Activated naive CD4-positive, alpha-beta T cell treated with anti-CD3 and anti-CD28 coated beads, Interleukin-2, amount 10 ng/mL, durations not matched to agents 7 days and 5 days (primary cell): ENCODE measurements around the gene GCC1.
"Not testable (repeated sequence)": the region's sequence is repeated elsewhere in the genome, so short reads cannot be mapped to it uniquely, and the experiment has no call there.

Experiments
- CTCF ChIA-PET: fragments of 350-600 bp; sonication (Branson Sonifier 250); formaldehyde crosslinking; loops from one replicate; lab custom pipeline; 2021; ENCODE audit warnings: antibody characterized with exemption; lab: Charles Lee
- DNase-seq: peaks from one replicate; pipeline ENCODE4 v3.0.0-alpha.2; 2020
- H3K27ac Mint-ChIP-seq: one replicate; pipeline ENCODE4 v1.8.0; 2021; ENCODE audit warnings: mild to moderate bottlenecking, moderate library complexity, mixed read lengths
- H3K27me3 Mint-ChIP-seq: one replicate; pipeline ENCODE4 v1.8.0; 2021; ENCODE audit warnings: mild to moderate bottlenecking, mixed read lengths
- H3K36me3 Mint-ChIP-seq: one replicate; pipeline ENCODE4 v1.8.0; 2021; ENCODE audit warnings: mixed read lengths
- H3K4me1 Mint-ChIP-seq: one replicate; pipeline ENCODE4 v1.8.0; 2021; ENCODE audit warnings: mixed read lengths
- H3K4me3 Mint-ChIP-seq: one replicate; pipeline ENCODE4 v1.8.0; 2021; ENCODE audit warnings: mild to moderate bottlenecking, moderate library complexity, mixed read lengths
- H3K9me3 Mint-ChIP-seq: one replicate; pipeline ENCODE4 v1.8.0; 2021; ENCODE audit warnings: mixed read lengths

The GCC1 gene

GRCh38 chr7:127582361-127582760 lies 3.0 kb downstream of the GCC1 start:
- H3K9me3 Mint-ChIP-seq: no peaks in the 10 kb centered on the region
- CTCF ChIA-PET: no interaction called here

GRCh38 chr7:127581716-127582115 lies 3.7 kb downstream of the GCC1 start:
- no peak for DNase-seq
- Mint-ChIP-seq H3K27me3 (no peaks in the 10 kb centered on the region), H3K4me1 (peaks cover 49% of the 10 kb centered on the region), H3K4me3 (no peak overlapping the region), H3K36me3 (peaks cover 11% of the 10 kb centered on the region), H3K9me3 (no peaks in the 10 kb centered on the region), H3K27ac (peak overlapping the region; percentile 43)
- CTCF ChIA-PET: no interaction called here

More at GRCh38 chr7:127582361-127582760, 3.0 kb downstream of the GCC1 start:
- no peak overlapping the region for H3K27ac Mint-ChIP-seq
- DNase-seq: no peak
- peaks cover 11% of the 10 kb centered on the region for H3K36me3 Mint-ChIP-seq
- H3K4me3 Mint-ChIP-seq: no peak overlapping the region
- H3K4me1 Mint-ChIP-seq: peaks cover 54% of the 10 kb centered on the region
- no peaks in the 10 kb centered on the region for H3K27me3 Mint-ChIP-seq

GRCh38 chr7:127580612-127581011 lies 4.8 kb downstream of the GCC1 start:
- Mint-ChIP-seq H3K4me3 (no peak overlapping the region), H3K4me1 (peaks cover 39% of the 10 kb centered on the region), H3K27ac (no peak overlapping the region), H3K36me3 (peaks cover 11% of the 10 kb centered on the region), H3K27me3 (no peaks in the 10 kb centered on the region), H3K9me3 (no peaks in the 10 kb centered on the region)
- CTCF ChIA-PET: interaction anchor here (1.1 kb wide), 1 partner anchor 48 kb away, joined by 3 read pairs; no protein-coding TSS in a partner anchor
- DNase-seq: no peak

- DNase-seq: no peak
- CTCF ChIA-PET: interaction anchor here (1.0 kb wide), 1 partner anchor 631 kb away, joined by 3 read pairs; no protein-coding TSS in a partner anchor
- Mint-ChIP-seq H3K9me3 (no peaks in the 10 kb centered on the region), H3K27me3 (no peaks in the 10 kb centered on the region), H3K36me3 (peaks cover 11% of the 10 kb centered on the region), H3K4me1 (peaks cover 24% of the 10 kb centered on the region), H3K4me3 (no peak overlapping the region), H3K27ac (no peak overlapping the region)
These were observed 6.6 kb downstream of the GCC1 start for GRCh38 chr7:127578711-127579275.

GRCh38 chr7:127578036-127578684 lies 7.2 kb downstream of the GCC1 start:
- CTCF ChIA-PET: no interaction called here

GRCh38 chr7:127571741-127572505 lies 13.5 kb downstream of the GCC1 start:
- H3K27ac Mint-ChIP-seq: no peak overlapping the region
- H3K9me3 Mint-ChIP-seq: no peaks in the 10 kb centered on the region
- no peak for DNase-seq
- H3K4me3 Mint-ChIP-seq: no peak overlapping the region
- CTCF ChIA-PET: no interaction called here
- no peaks in the 10 kb centered on the region for H3K4me1 Mint-ChIP-seq
- H3K27me3 Mint-ChIP-seq: no peaks in the 10 kb centered on the region
- H3K36me3 Mint-ChIP-seq: no peaks in the 10 kb centered on the region

More at GRCh38 chr7:127578036-127578684, 7.2 kb downstream of the GCC1 start:
- DNase-seq: no peak
- Mint-ChIP-seq H3K4me3 (no peak overlapping the region), H3K36me3 (peaks cover 8% of the 10 kb centered on the region), H3K27ac (no peak overlapping the region), H3K4me1 (peaks cover 19% of the 10 kb centered on the region), H3K27me3 (no peaks in the 10 kb centered on the region), H3K9me3 (no peaks in the 10 kb centered on the region)

GRCh38 chr7:127568034-127568433 lies 17.4 kb downstream of the GCC1 start:
- H3K4me1 Mint-ChIP-seq, H3K27me3 Mint-ChIP-seq, DNase-seq, CTCF ChIA-PET, H3K9me3 Mint-ChIP-seq, H3K27ac Mint-ChIP-seq, H3K36me3 Mint-ChIP-seq, H3K4me3 Mint-ChIP-seq: not testable (repeated sequence)

GRCh38 chr7:127566242-127566641 lies 19.2 kb downstream of the GCC1 start:
- Mint-ChIP-seq H3K27ac (no peak overlapping the region), H3K4me3 (no peak overlapping the region), H3K36me3 (no peaks in the 10 kb centered on the region), H3K27me3 (no peaks in the 10 kb centered on the region), H3K9me3 (no peaks in the 10 kb centered on the region), H3K4me1 (no peaks in the 10 kb centered on the region)
- CTCF ChIA-PET: no interaction called here
- DNase-seq: no peak

- no peak overlapping the region for H3K4me3 Mint-ChIP-seq
- no peaks in the 10 kb centered on the region for H3K4me1 Mint-ChIP-seq
- no peak overlapping the region for H3K27ac Mint-ChIP-seq
- no peaks in the 10 kb centered on the region for H3K36me3 Mint-ChIP-seq
- CTCF ChIA-PET: no interaction called here
- no peak for DNase-seq
- no peaks in the 10 kb centered on the region for H3K9me3 Mint-ChIP-seq
- no peaks in the 10 kb centered on the region for H3K27me3 Mint-ChIP-seq
These were observed 27.6 kb downstream of the GCC1 start for GRCh38 chr7:127557803-127558202.

GRCh38 chr7:127556404-127556803 lies 29.0 kb downstream of the GCC1 start:
- CTCF ChIA-PET: no interaction called here
- Mint-ChIP-seq H3K36me3 (no peaks in the 10 kb centered on the region), H3K4me3 (no peak overlapping the region), H3K27ac (no peak overlapping the region), H3K4me1 (no peaks in the 10 kb centered on the region), H3K27me3 (peaks cover 5% of the 10 kb centered on the region), H3K9me3 (peaks cover 2% of the 10 kb centered on the region)
- no peak for DNase-seq

- no peak for DNase-seq
- CTCF ChIA-PET: no interaction called here
- Mint-ChIP-seq H3K9me3 (peaks cover 4% of the 10 kb centered on the region), H3K36me3 (no peaks in the 10 kb centered on the region), H3K27me3 (peaks cover 8% of the 10 kb centered on the region), H3K4me3 (no peak overlapping the region), H3K4me1 (no peaks in the 10 kb centered on the region), H3K27ac (no peak overlapping the region)
These were observed 33.5 kb downstream of the GCC1 start for GRCh38 chr7:127551941-127552340.

GRCh38 chr7:127550247-127550646 lies 35.1 kb downstream of the GCC1 start:
- H3K27ac Mint-ChIP-seq: no peak overlapping the region
- H3K27me3 Mint-ChIP-seq: peaks cover 12% of the 10 kb centered on the region
- no peak overlapping the region for H3K4me3 Mint-ChIP-seq
- no peaks in the 10 kb centered on the region for H3K36me3 Mint-ChIP-seq
- peaks cover 13% of the 10 kb centered on the region for H3K9me3 Mint-ChIP-seq
- H3K4me1 Mint-ChIP-seq: no peaks in the 10 kb centered on the region
- CTCF ChIA-PET: no interaction called here
- DNase-seq: no peak

- CTCF ChIA-PET: interaction anchor here (1.0 kb wide), 1 partner anchor 42 kb away, joined by 3 read pairs; no protein-coding TSS in a partner anchor
- Mint-ChIP-seq H3K4me3 (no peak overlapping the region), H3K27me3 (peaks cover 6% of the 10 kb centered on the region), H3K36me3 (no peaks in the 10 kb centered on the region), H3K27ac (no peak overlapping the region), H3K9me3 (peaks cover 11% of the 10 kb centered on the region), H3K4me1 (no peaks in the 10 kb centered on the region)
- DNase-seq: no peak
These were observed 39.1 kb downstream of the GCC1 start for GRCh38 chr7:127546313-127546712.

- CTCF ChIA-PET: no interaction called here
- Mint-ChIP-seq H3K36me3 (no peaks in the 10 kb centered on the region), H3K4me3 (no peak overlapping the region), H3K27ac (no peak overlapping the region), H3K4me1 (peaks cover 4% of the 10 kb centered on the region), H3K9me3 (peaks cover 6% of the 10 kb centered on the region), H3K27me3 (peaks cover 8% of the 10 kb centered on the region)
- DNase-seq: no peak
These were observed 43.8 kb downstream of the GCC1 start for GRCh38 chr7:127541548-127541947.
